Spleen (tissue), 11 donors: ENCODE measurements around the gene TMEM163. TPM values are rescaled to one million over a fixed set of nuclear protein-coding genes. Genes with fewer than 3 reads are reported as not detected.
"Not testable (repeated sequence)": the region's sequence is repeated elsewhere in the genome, so short reads cannot be mapped to it uniquely, and the experiment has no call there.

ENCODE experiments used
- DNase-seq: peaks from one replicate; pipeline ENCODE4 v3.0.0-alpha.2; 2020
- H3K27ac ChIP-seq, 8 donors: fragments of 200-600 bp; sonication (generic) in 7 of 8; 1 replicate in 4 of 8; 2 replicates in 4 of 8; pipeline versions ENCODE4 v1.5.0 to v1.8.0; 2016 to 2021; ENCODE audit warnings: inconsistent platforms in 4 of 8, mild to moderate bottlenecking in 4 of 8, moderate library complexity in 1 of 8
- H3K27me3 ChIP-seq, 7 donors: fragments of 200-600 bp; sonication (generic) in 6 of 7; replicated peaks in 1 of 7; 1 replicate in 4 of 7; 2 replicates in 3 of 7; pipeline versions ENCODE4 v1.5.0 to v1.8.0; 2016 to 2021; ENCODE audit warnings: inconsistent platforms in 3 of 7, mild to moderate bottlenecking in 1 of 7
- H3K36me3 ChIP-seq, 6 donors: fragments of 200-600 bp; sonication (generic) in 5 of 6; 1 replicate in 4 of 6; 2 replicates in 2 of 6; pipeline versions ENCODE4 v1.5.0 to v1.8.0; 2016 to 2021; ENCODE audit warnings: inconsistent platforms in 2 of 6
- H3K4me1 ChIP-seq, 6 donors: fragments of 200-600 bp; sonication (generic) in 5 of 6; 1 replicate in 3 of 6; 2 replicates in 3 of 6; pipeline versions ENCODE4 v1.5.0 to v1.8.0; 2016 to 2021; ENCODE audit warnings: inconsistent platforms in 3 of 6
- H3K4me3 ChIP-seq, 8 donors: fragments of 200-600 bp; sonication (generic) in 7 of 8; 1 replicate in 4 of 8; 2 replicates in 4 of 8; pipeline versions ENCODE4 v1.5.0 to v1.8.0; 2016 to 2021; ENCODE audit warnings: inconsistent platforms in 4 of 8, mild to moderate bottlenecking in 4 of 8, moderate library complexity in 2 of 8
- H3K9me3 ChIP-seq, 8 donors: fragments of 200-600 bp; sonication (generic) in 7 of 8; 1 replicate in 4 of 8; 2 replicates in 4 of 8; pipeline versions ENCODE4 v1.5.0 to v1.8.0; 2016 to 2021; ENCODE audit warnings: inconsistent platforms in 4 of 8
- CTCF ChIP-seq, 11 experiments: fragments of 200-600 bp in 7 of 11; fragments of 450-650 bp in 4 of 11; sonication (generic) in 4 of 11; IDR thresholded peaks in 8 of 11; conservative IDR thresholded peaks in 3 of 11; 1 replicate in 7 of 11; 2 replicates in 4 of 11; pipeline versions ENCODE4 v1.4.0 to v1.8.0; 2016 to 2021; ENCODE audit warnings: antibody characterized with exemption in 11 of 11, inconsistent platforms in 4 of 11, mild to moderate bottlenecking in 1 of 11
- POLR2A ChIP-seq, 3 donors: fragments of 450-650 bp; IDR thresholded peaks; one replicate each; pipeline ENCODE4 v1.5.1; 2017; ENCODE audit warnings: antibody characterized with exemption in 3 of 3, mild to moderate bottlenecking in 1 of 3
- POLR2AphosphoS5 ChIP-seq, 3 donors: sonication (generic); formaldehyde crosslinking; IDR thresholded peaks; one replicate each; pipeline ENCODE4 v1.5.1; 2017; ENCODE audit warnings: antibody characterized with exemption in 3 of 3
- WGBS, 5 donors: extraction: QIAGEN DNeasy Blood & Tissue Kit in 3 of 5; methylation state at CpG; one replicate each; pipeline versions ENCODE4 v1.1.5 to v1.1.7; 2013 to 2018; 5-methylcytosine and 5-hydroxymethylcytosine counted together
- intact Hi-C: fragments of 100-400 bp; cut with DNase I; formaldehyde crosslinking; loops from one replicate; pipeline ENCODE4 v1.15.0; 2023; ENCODE audit warnings: low total_unique reads
- polyA plus RNA-seq, 3 donors: library from polyadenylated mRNA; stranded (reverse); fragments of 200-250 nt; gene quantifications; one replicate each; pipeline ENCODE4 v1.2.1, GENCODE V29; 2013
- total RNA-seq, 7 donors: library from RNA; depleted of rRNA in 3 of 7; stranded (reverse); fragments of >200 nt in 3 of 7; fragmentation: NEBNext Ultra II Directional in 4 of 7; extraction: Animal tissue kit (Norgen Biotek cat#: 25700) in 4 of 7; gene quantifications; one replicate each; pipeline versions ENCODE4 v1.1.0 to v1.2.1, GENCODE V29; 2016 to 2021
- donor health status: healthy with polysubstance abuse.
- donor health status: DM: no; HTN: no; CAD: no; lungs with moderate emphysema.
- donor health status: DM: no; HTN: no; CAD: no.
- donor health status: Bipolar disorder and iron deficiency.
- donor health status: healthy.
- donor health status: DM: no; HTN: no; CAD: no.
- donor health status: DM: yes; HTN: yes; CAD: no.

TMEM163 gene
- total and polyA plus RNA-seq, 10 donors: 2.4 to 12.5 (median 3.7) TPM

- no peaks in the 10 kb centered on the region for H3K36me3 ChIP-seq
- no peak overlapping the region for H3K4me3 ChIP-seq
- H3K27ac ChIP-seq: no peak overlapping the region
- DNase-seq: no peak
- no peaks in the 10 kb centered on the region for H3K27me3 ChIP-seq
- 78 to 94% (median 92%) methylated on average over 6 to 15 of the region's 15 CpGs for WGBS, 5 donors
- intact Hi-C loops: no loop called here
- TF ChIP-seq POLR2A (IDR thresholded peaks at IDR 0.05) (no peak), POLR2AphosphoS5 (IDR thresholded peaks at IDR 0.05) (no peak), CTCF (IDR thresholded peaks at IDR 0.05 in 8 of 11, conservative IDR thresholded peaks at IDR 0.05 in 3 of 11) (no peak)
- H3K4me1 ChIP-seq: no peaks in the 10 kb centered on the region
- no peaks in the 10 kb centered on the region for H3K9me3 ChIP-seq
Observed at GRCh38 chr2:134482766-134483340, 235.9 kb downstream of the TMEM163 start.

- no peaks in the 10 kb centered on the region for H3K36me3 ChIP-seq
- WGBS, 5 donors: 85 to 92% (median 86%) methylated on average over 6 of the region's 6 CpGs
Observed at GRCh38 chr2:134482131-134482723, 236.6 kb downstream of the TMEM163 start.

GRCh38 chr2:134479696-134480330 is 239.0 kb downstream of the TMEM163 start:
- Histone ChIP-seq H3K4me3 (no peak overlapping the region), H3K27ac (no peak overlapping the region), H3K27me3 (no peaks in the 10 kb centered on the region), H3K36me3 (no peaks in the 10 kb centered on the region), H3K4me1 (no peaks in the 10 kb centered on the region), H3K9me3 (peaks cover 0 to under 1% (median 0%) of the 10 kb centered on the region in 8 donors)
- TF ChIP-seq POLR2AphosphoS5 (IDR thresholded peaks at IDR 0.05): no peak
- TF ChIP-seq CTCF (IDR thresholded peaks at IDR 0.05 in 8 of 11, conservative IDR thresholded peaks at IDR 0.05 in 3 of 11): no peak
- TF ChIP-seq POLR2A (IDR thresholded peaks at IDR 0.05): no peak
- DNase-seq: no peak
- WGBS, 5 donors: 74 to 93% (median 88%) methylated on average over 4 of the region's 4 CpGs
- intact Hi-C loops: no loop called here

More at GRCh38 chr2:134482131-134482723, 236.6 kb downstream of the TMEM163 start:
- H3K27ac ChIP-seq: no peak overlapping the region
- no peaks in the 10 kb centered on the region for H3K4me1 ChIP-seq
- intact Hi-C loops: no loop called here
- H3K9me3 ChIP-seq: no peaks in the 10 kb centered on the region
- TF ChIP-seq POLR2A (IDR thresholded peaks at IDR 0.05) (no peak), POLR2AphosphoS5 (IDR thresholded peaks at IDR 0.05) (no peak), CTCF (IDR thresholded peaks at IDR 0.05 in 8 of 11, conservative IDR thresholded peaks at IDR 0.05 in 3 of 11) (no peak)
- no peak overlapping the region for H3K4me3 ChIP-seq
- DNase-seq: no peak
- H3K27me3 ChIP-seq: no peaks in the 10 kb centered on the region

- 85 to 93% (median 91%) methylated on average over 8 of the region's 8 CpGs for WGBS, 5 donors
Observed at GRCh38 chr2:134476982-134477381, 241.8 kb downstream of the TMEM163 start.

More at GRCh38 chr2:134476982-134477381, 241.8 kb downstream of the TMEM163 start:
- H3K36me3 ChIP-seq, intact Hi-C loops, H3K27me3 ChIP-seq, H3K27ac ChIP-seq, H3K4me3 ChIP-seq, H3K4me1 ChIP-seq, DNase-seq: not testable (repeated sequence)
- H3K9me3 ChIP-seq: peaks cover 0 to 26% (median 20%) of the 10 kb centered on the region in 8 donors
